Measurements from ENCODE around the gene RYR3.

The RYR3 gene

DNA sequence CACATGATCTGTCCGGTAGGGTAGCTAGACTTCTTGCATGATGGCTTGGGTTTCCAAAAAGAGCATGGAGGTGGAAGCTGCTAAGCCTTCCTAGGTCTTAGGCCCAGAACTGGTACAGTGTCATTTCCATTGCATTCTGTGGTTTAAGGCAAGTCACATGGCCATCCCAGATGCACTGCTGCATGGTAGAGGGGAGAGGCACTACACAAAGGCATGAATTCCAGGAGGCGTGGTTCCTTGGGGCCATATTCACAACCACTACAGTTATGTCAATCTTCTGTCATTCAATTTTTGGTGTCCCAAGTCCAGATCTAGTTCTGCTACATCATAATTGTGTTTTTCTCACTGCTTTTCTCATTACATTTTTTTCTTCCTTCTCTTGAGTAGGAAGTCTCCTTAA is 535.4 kb downstream of the RYR3 start:
- Histone ChIP-seq H3K4me3 (ENCODE audit: low read depth, low read length) (no peak overlapping the region), H3K36me3 (no peaks in the 10 kb centered on the region), H3K9me3 (no peaks in the 10 kb centered on the region), H3K27me3 (no peaks in the 10 kb centered on the region), H3K4me1 (no peaks in the 10 kb centered on the region)
- TF ChIP-seq, protein P1, sequence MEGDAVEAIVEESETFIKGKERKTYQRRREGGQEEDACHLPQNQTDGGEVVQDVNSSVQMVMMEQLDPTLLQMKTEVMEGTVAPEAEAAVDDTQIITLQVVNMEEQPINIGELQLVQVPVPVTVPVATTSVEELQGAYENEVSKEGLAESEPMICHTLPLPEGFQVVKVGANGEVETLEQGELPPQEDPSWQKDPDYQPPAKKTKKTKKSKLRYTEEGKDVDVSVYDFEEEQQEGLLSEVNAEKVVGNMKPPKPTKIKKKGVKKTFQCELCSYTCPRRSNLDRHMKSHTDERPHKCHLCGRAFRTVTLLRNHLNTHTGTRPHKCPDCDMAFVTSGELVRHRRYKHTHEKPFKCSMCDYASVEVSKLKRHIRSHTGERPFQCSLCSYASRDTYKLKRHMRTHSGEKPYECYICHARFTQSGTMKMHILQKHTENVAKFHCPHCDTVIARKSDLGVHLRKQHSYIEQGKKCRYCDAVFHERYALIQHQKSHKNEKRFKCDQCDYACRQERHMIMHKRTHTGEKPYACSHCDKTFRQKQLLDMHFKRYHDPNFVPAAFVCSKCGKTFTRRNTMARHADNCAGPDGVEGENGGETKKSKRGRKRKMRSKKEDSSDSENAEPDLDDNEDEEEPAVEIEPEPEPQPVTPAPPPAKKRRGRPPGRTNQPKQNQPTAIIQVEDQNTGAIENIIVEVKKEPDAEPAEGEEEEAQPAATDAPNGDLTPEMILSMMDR (IDR thresholded peaks at IDR 0.05; ENCODE audit: low read depth, low read length): no peak
- DNase-seq: no peak

DNA sequence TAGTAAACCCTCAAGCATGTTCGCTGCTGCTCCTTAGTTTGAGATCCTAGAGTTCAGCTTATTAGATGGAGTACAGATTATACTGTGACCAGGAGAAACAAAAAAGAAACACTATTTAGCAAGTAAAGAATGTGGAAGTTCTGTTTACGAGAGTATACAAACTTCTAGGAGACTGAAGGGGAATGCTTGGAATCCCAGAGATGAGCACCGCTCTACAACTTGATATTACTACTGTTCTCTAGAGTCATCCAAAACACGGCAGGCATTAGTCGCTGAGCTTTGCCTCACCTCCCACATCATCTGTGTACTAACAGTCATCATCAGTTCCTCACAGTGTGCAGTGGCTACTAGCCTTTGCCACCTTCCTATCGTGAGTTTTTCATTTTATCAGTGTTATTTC is 536.1 kb downstream of the RYR3 start:
- TF ChIP-seq, protein P1 (IDR thresholded peaks at IDR 0.05; ENCODE audit: low read depth, low read length): no peak
- Histone ChIP-seq H3K36me3 (no peaks in the 10 kb centered on the region), H3K4me3 (ENCODE audit: low read depth, low read length) (no peak overlapping the region), H3K4me1 (no peaks in the 10 kb centered on the region), H3K27me3 (no peaks in the 10 kb centered on the region), H3K9me3 (no peaks in the 10 kb centered on the region)
- no peak for DNase-seq

DNA sequence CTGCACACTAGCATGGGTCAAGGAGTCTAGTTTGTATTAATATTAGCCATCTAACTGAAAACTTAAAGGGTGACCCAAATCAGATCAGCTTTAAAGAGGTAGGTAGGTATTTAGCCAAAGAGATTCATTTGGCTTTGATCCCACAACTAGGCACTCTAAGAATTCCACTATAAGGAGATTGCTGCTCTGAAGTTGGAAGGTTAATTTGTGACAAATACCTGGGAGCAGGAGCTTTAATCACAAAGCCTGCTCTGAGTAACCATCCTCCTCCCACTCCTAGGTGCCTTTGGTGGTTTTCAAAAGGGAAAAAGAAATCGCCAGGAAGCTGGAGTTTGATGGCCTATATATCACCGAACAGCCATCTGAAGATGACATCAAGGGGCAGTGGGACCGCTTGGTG is 537.2 kb downstream of the RYR3 start:
- TF ChIP-seq, protein P1 (IDR thresholded peaks at IDR 0.05; ENCODE audit: low read depth, low read length): no peak
- H3K9me3 ChIP-seq: no peaks in the 10 kb centered on the region
- no peak for DNase-seq
- H3K27me3 ChIP-seq: no peaks in the 10 kb centered on the region
- peaks cover 8% of the 10 kb centered on the region for H3K4me1 ChIP-seq
- H3K36me3 ChIP-seq: no peaks in the 10 kb centered on the region
- no peak overlapping the region for H3K4me3 ChIP-seq (ENCODE audit: low read depth, low read length)

DNA sequence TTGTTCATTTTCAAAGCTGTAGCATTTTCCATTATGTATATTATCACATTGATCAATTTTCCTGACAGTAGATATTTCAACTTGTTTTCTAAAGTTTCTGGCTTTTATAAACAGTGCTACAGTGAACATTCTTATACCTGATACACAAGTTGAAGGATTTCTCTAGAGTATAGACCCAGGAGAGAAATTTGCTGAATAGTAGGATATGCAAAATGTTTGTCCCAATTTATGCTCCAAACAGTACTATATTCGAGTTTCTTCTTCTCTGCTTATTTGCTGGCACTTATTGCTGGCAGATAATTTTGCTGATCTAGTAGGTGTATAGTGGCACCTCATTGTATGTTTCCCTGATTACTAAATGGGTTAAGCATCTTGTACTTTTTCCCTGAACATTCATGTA is 540.3 kb downstream of the RYR3 start:
- Histone ChIP-seq H3K36me3 (no peaks in the 10 kb centered on the region), H3K4me1 (peaks cover 8% of the 10 kb centered on the region), H3K27me3 (no peaks in the 10 kb centered on the region), H3K9me3 (no peaks in the 10 kb centered on the region), H3K4me3 (ENCODE audit: low read depth, low read length) (no peak overlapping the region)
- DNase-seq: no peak
- TF ChIP-seq, protein P1 (IDR thresholded peaks at IDR 0.05; ENCODE audit: low read depth, low read length): no peak

DNA sequence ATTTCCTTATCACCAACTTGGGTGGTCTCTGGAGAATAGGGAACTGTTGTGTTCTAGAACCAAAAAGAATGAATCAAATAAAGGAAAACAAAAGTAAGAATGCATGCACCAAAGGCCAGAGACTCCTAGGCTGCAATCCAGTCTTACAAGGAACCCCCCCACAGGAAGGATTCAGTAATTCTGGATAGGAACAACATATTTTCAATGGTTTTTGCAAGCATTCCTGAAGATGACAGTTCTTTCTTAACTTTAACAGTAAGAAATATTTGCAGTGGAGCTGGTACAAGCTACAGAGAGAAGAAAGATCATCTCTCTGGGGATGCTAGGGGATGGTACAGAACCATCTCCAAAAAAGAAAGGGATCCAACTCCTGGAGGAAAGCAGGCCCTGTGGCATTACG is 541.3 kb downstream of the RYR3 start:
- DNase-seq: no peak
- no peak overlapping the region for H3K4me3 ChIP-seq (ENCODE audit: low read depth, low read length)
- TF ChIP-seq, protein P1 (IDR thresholded peaks at IDR 0.05; ENCODE audit: low read depth, low read length): no peak
- H3K36me3 ChIP-seq: no peaks in the 10 kb centered on the region
- no peaks in the 10 kb centered on the region for H3K9me3 ChIP-seq
- H3K4me1 ChIP-seq: peaks cover 8% of the 10 kb centered on the region
- H3K27me3 ChIP-seq: no peaks in the 10 kb centered on the region

DNA sequence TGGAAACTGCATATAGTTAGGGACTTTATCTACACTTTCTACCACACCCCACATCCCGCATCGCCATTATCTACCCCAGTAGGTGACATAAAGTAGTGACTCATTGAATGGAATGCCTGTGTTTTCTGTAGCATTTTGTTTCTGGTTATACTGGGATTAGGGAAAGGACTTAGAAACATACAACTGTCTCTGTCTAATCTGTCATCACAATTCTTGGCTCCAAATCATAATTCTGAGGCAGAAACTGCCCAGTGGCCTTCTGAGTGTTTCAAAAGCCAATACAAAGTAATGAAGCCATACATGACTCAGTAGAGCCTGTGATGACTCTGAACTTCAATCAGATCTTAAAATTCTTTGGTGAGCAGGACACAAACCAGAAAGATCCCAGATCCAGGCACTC is 541.8 kb downstream of the RYR3 start:
- Histone ChIP-seq H3K36me3 (no peaks in the 10 kb centered on the region), H3K4me3 (ENCODE audit: low read depth, low read length) (no peak overlapping the region), H3K4me1 (peaks cover 8% of the 10 kb centered on the region), H3K27me3 (no peaks in the 10 kb centered on the region), H3K9me3 (no peaks in the 10 kb centered on the region)
- TF ChIP-seq, protein P1 (IDR thresholded peaks at IDR 0.05; ENCODE audit: low read depth, low read length): no peak
- DNase-seq: no peak
